ENCODE measurements around the gene C2CD2.
"Not testable (repeated sequence)": the region's sequence is repeated elsewhere in the genome, so short reads cannot be mapped to it uniquely, and the experiment has no call there.

C2CD2 gene

DNA sequence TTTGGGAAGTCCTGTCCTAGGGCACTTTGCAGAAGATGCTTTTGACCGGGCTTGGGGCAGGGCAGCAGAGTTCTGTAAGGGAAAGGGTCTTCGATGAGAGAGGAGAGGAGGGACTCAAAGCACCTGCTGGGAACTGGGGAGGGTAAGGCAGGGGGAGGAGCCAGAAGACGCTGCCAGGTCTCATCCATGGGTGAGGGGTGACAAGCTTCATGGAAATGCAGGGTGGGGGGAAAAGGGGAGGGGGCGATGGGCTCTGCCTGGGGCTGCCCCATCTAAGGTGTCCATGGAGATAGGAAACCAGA lies 20.9 kb upstream of the C2CD2 start:
- DNase-seq: no peak

GRCh38 chr21:41973861-41974751 lies 20.3 kb upstream of the C2CD2 start:
- DNase-seq: no peak

GRCh38 chr21:41973427-41973831 lies 19.6 kb upstream of the C2CD2 start:
- DNase-seq: no peak

- DNase-seq: no peak
Observed at GRCh38 chr21:41972511-41973205, 18.8 kb upstream of the C2CD2 start.

GRCh38 chr21:41971891-41972290 lies 18.1 kb upstream of the C2CD2 start:
- DNase-seq: no peak

GRCh38 chr21:41970751-41971653 lies 17.2 kb upstream of the C2CD2 start:
- no peak for DNase-seq

- DNase-seq: no peak
Observed at GRCh38 chr21:41970106-41970391, 16.2 kb upstream of the C2CD2 start.

- no peak for DNase-seq
Observed at GRCh38 chr21:41967708-41968107, 13.9 kb upstream of the C2CD2 start.

- no peak for DNase-seq
Observed at GRCh38 chr21:41966872-41967621, 13.2 kb upstream of the C2CD2 start.

GRCh38 chr21:41966041-41966833 lies 12.4 kb upstream of the C2CD2 start:
- DNase-seq: no peak

DNA sequence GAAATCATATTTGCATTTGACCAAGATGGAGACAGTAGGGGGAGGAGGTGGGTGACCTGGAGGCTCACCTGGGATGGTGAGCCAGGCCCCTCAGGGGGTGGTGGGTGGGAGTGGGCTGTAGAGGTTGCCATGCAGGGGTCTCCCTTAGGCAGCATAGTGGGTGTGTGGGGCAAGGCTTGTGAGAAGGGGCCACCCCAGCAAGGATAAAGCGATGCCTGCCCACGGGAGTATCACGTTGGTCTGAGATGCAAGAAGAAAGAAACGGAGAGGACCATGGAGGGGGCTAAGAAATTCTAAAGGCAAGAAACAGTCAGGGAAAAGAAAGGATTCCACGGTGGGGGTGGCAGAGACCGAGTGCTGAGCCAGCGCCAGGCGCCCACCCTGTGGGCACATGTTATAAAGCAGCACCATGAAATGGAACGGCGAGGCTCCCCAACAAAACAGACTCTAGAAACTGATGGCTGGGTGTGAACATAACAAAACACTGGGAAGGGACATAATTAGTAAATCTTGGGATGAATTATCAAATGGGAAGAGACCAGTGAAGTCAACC lies 11.7 kb upstream of the C2CD2 start:
- no peak for DNase-seq

GRCh38 chr21:41965045-41965444 lies 11.2 kb upstream of the C2CD2 start:
- no peak for DNase-seq

- DNase-seq: no peak
Observed at GRCh38 chr21:41964171-41964570, 10.4 kb upstream of the C2CD2 start.

DNA sequence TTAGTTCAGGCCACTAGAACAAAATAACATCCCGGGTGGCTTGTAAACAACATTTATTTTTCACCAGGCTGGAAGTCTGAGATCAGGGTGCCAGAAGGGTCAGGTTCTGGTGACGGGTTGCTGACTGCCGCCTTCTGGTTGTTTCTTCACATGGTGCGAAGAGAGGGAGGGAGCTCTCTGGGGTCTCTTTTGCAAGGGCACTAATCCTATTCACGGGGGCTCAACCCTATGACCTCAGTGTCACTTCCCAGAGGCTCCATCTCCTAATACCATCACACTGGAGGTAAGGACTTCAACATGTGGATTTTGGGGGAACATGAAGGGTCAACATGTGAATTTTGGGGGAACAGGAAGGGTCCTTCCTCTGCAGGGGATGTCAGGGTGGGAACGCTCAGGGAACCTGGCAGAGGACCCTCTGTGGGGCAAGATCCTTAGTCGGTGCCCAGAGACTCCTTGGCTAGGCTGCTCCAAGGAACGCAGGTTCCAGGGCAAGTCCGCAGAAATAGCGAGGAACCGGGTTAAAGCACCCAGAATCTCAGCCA lies 8.7 kb upstream of the C2CD2 start:
- no peak for DNase-seq

DNA sequence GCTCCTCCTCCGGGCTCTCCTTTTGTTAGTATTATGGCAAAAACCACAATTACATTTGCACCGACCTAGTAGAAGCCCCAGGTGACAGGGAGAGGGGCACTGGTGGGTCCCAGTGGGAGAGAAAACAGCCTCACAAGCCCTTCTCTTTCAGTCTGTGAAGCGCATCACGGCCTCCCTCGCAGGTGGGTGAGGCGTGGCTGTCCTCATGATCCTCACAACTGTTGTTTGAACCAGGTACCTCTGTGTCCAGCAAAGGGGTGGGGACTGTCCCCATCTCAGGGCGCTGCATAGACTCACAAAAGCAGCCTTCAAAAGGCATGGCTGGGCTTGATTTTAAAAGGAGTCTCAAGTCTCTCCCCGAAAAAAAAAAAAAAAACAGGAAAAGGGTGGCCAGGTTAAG lies 7.9 kb upstream of the C2CD2 start:
- no peak for DNase-seq

GRCh38 chr21:41961282-41961701 lies 7.5 kb upstream of the C2CD2 start:
- DNase-seq: no peak

DNA sequence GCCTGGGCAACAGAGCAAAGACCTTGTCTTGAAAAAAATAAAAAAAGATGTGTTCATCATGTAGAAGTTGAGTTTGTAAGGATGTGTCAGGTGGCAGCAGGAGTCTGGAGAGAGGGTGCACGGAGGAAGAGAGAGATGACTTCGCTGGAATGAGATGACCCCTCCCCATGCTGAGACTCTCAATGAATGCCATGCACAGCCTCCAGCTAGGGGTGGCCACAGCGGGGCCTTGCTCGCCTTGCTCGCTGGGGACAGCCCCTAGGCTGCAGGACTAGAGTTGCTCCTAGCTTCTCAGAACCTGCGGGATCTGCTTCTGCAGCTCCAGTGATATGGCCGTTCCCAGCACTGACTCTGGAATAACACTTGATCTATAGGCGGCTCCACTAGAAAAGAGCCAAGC lies 6.6 kb upstream of the C2CD2 start:
- no peak for DNase-seq

- not testable (repeated sequence) for DNase-seq
Observed at GRCh38 chr21:41959697-41960096, 5.9 kb upstream of the C2CD2 start.

DNA sequence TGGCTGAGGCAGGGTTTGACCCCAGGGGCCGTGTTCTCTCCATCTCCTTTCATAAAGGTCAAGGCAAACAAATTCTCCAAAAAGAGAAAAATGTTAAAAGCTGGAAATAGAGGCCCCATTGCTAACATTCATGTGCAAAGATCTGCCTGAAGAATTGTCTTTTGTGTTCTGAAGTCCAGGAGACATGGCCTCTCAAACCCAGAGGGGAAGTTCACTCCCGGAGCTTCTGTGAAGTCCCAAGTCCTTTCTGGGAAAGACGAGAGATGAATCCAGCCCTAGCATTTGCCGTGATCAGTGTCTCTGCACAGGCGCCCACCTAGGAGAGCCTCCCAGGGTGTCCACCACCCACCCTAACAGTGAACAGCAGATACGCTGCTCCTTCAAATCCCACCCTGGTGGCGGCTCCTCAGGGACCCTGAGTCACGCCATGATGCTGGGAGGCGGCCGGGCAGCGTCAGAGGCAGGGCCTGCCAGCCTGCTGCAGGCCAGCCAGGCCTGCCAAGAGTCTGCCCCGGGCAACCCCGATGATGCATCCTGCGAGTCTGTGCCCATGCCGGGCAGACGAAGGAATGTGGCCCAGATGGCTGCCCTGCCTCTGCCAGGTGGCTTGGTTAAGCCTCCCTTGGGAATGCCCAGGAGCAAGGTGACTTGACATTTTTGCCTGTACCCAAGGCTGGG lies 5.2 kb upstream of the C2CD2 start:
- no peak for DNase-seq

DNA sequence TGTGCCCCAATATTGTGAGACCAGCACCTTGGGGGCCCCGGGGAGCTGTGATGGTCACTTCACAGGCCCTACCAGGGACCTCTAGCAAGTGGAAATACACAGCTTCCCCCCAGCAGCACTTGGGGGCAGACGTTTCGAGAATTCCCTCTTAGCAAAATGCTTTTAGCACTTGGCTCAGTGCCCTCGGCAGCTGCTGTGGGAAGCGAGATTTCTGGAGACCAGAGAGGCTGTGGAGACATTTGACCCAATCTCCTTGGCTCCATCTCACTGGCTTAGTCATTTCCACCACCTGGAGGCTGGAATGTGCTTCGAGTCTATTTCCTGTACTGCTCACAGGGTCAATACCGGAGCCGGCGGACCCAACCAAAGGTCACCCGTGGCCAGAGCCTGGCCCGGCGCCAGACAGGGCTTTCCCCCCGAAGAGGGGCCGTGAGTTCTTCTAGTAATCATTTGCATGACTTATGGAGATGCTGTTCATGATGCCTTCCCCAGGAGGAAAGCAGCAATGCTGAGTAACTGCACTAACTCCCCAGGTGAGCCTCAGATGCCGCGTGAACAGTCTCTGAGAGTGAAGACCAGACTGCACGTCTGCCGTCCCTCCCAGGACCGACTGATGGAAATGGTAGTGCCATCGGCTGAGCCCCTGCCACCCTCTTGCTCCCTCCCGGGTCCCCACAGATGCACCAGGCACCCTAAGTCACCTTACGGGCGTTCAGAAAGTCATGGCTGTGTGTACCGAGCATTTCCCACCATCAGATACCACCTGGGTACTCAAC lies 4.4 kb upstream of the C2CD2 start:
- DNase-seq: peak in 1 of 2 experiments; percentile 70

All from SW 1271 (cell line).